IMR-90 (cell line): ENCODE data around the gene PRKAG2. TPM values are rescaled to one million over a fixed set of nuclear protein-coding genes. Genes with fewer than 3 reads are reported as not detected.

Experiments
- ATAC-seq: fragments of 200-7000 bp; cut with Tn5 transposase; 2 replicates; pipeline ENCODE4 v1.9.1; 2020; ENCODE audit warnings: low read depth, mild to moderate bottlenecking, moderate library complexity
- BruUV-seq: library from RNA; stranded (reverse); fragments of 400-500 nt; replicated peaks from 2 replicates; lab custom pipeline; 2021; lab: Mats Ljungman, UMichigan
- CTCF ChIA-PET: fragments of 300-600 bp; formaldehyde crosslinking; extraction: SDS; loops from one replicate; lab custom pipeline; 2021; ENCODE audit warnings: antibody characterized with exemption; lab: Yijun Ruan, JAX
- POLR2A ChIA-PET: fragments of 300-600 bp; sonication (Branson Sonifier 250); formaldehyde crosslinking; loops from one replicate; lab custom pipeline; 2022; ENCODE audit warnings: antibody characterized with exemption; ENCODE audit not compliant: unreplicated experiment; lab: Charles Lee
- DNase-seq: peaks from one replicate; pipeline ENCODE4 v3.0.0; 2013
- H2AFZ ChIP-seq: replicated peaks from 2 replicates; pipeline ENCODE3; 2013; ENCODE audit warnings: low read length, mild to moderate bottlenecking; ENCODE audit not compliant: poor library complexity
- H2AK5ac ChIP-seq: 2 replicates; pipeline ENCODE4 v1.6.1; 2013; ENCODE audit warnings: low read depth, low read length, inconsistent platforms
- H2AK9ac ChIP-seq: replicated peaks from 2 replicates; pipeline ENCODE3; 2013; ENCODE audit warnings: mild to moderate bottlenecking, low read depth, low read length, moderate library complexity; ENCODE audit not compliant: poor library complexity
- H2BK120ac ChIP-seq: 2 replicates; pipeline ENCODE4 v1.6.1; 2013; ENCODE audit warnings: low read depth, low read length, inconsistent platforms
- H2BK15ac ChIP-seq: 3 replicates; pipeline ENCODE4 v1.6.1; 2013; ENCODE audit warnings: low read depth, low read length, inconsistent platforms
- H2BK20ac ChIP-seq: 2 replicates; pipeline ENCODE4 v1.6.1; 2013; ENCODE audit warnings: low read depth, mild to moderate bottlenecking, inconsistent platforms, low read length, moderate library complexity
- H2BK5ac ChIP-seq: 2 replicates; pipeline ENCODE4 v1.6.1; 2013; ENCODE audit warnings: mild to moderate bottlenecking, low read depth, low read length, inconsistent platforms; ENCODE audit not compliant: poor library complexity, severe bottlenecking
- H3K14ac ChIP-seq: replicated peaks from 2 replicates; pipeline ENCODE4 v1.6.1; 2013; ENCODE audit warnings: low read depth, low read length, inconsistent platforms
- H3K18ac ChIP-seq: 2 replicates; pipeline ENCODE4 v1.6.1; 2013; ENCODE audit warnings: low read depth, low read length, control low read depth
- H3K23ac ChIP-seq: 2 replicates; pipeline ENCODE4 v1.6.1; 2013; ENCODE audit warnings: low read depth, low read length, inconsistent platforms
- H3K27ac ChIP-seq: 2 replicates; pipeline ENCODE4 v1.5.1; 2013; ENCODE audit warnings: mild to moderate bottlenecking, control low read depth, low read length; ENCODE audit not compliant: insufficient read depth
- H3K27me3 ChIP-seq: 2 replicates; pipeline ENCODE4 v1.6.1; 2013; ENCODE audit warnings: low read length; ENCODE audit not compliant: control insufficient read depth, insufficient read depth
- H3K36me3 ChIP-seq: 2 replicates; pipeline ENCODE4 v1.6.1; 2013; ENCODE audit warnings: low read length, mixed read lengths; ENCODE audit not compliant: control insufficient read depth, insufficient read depth
- H3K4ac ChIP-seq: 2 replicates; pipeline ENCODE4 v1.6.1; 2013; ENCODE audit warnings: low read depth, low read length, inconsistent platforms
- H3K4me1 ChIP-seq: 2 replicates; pipeline ENCODE4 v1.6.1; 2013; ENCODE audit warnings: low read length, mixed read lengths; ENCODE audit not compliant: control insufficient read depth, insufficient read depth
- H3K4me2 ChIP-seq: 2 replicates; pipeline ENCODE4 v1.6.1; 2013; ENCODE audit warnings: low read depth, mild to moderate bottlenecking, control low read depth, low read length, moderate library complexity
- H3K4me3 ChIP-seq: 2 replicates; pipeline ENCODE4 v1.5.1; 2013; ENCODE audit warnings: low read depth, mild to moderate bottlenecking, control low read depth, low read length, moderate library complexity; ENCODE audit not compliant: insufficient read depth
- H3K56ac ChIP-seq: 2 replicates; pipeline ENCODE4 v1.6.1; 2013; ENCODE audit warnings: low read length, inconsistent platforms; ENCODE audit not compliant: insufficient read depth; ENCODE audit errors: extremely low read depth
- H3K79me1 ChIP-seq, 2 experiments: 2 replicates each; pipeline ENCODE4 v1.6.1; 2013; ENCODE audit warnings: low read length in 2 of 2, inconsistent platforms in 1 of 2, low read depth in 1 of 2
- H3K9ac ChIP-seq: 2 replicates; pipeline ENCODE4 v1.6.1; 2013; ENCODE audit warnings: low read depth, low read length, control low read depth
- H3K9me1 ChIP-seq: 2 replicates; pipeline ENCODE4 v1.6.1; 2013; ENCODE audit warnings: low read length, inconsistent platforms; ENCODE audit not compliant: insufficient read depth
- H3K9me3 ChIP-seq: 2 replicates; pipeline ENCODE4 v1.6.1; 2013; ENCODE audit warnings: low read length; ENCODE audit not compliant: control insufficient read depth, insufficient read depth
- H4K20me1 ChIP-seq: 2 replicates; pipeline ENCODE4 v1.6.1; 2013; ENCODE audit warnings: low read length, inconsistent platforms; ENCODE audit not compliant: insufficient read depth
- H4K5ac ChIP-seq: 2 replicates; pipeline ENCODE4 v1.6.1; 2013; ENCODE audit warnings: mild to moderate bottlenecking, low read depth, low read length, control low read depth
- H4K8ac ChIP-seq, 2 experiments: 2 replicates each; pipeline ENCODE4 v1.6.1; 2013; ENCODE audit warnings: low read depth in 2 of 2, low read length in 2 of 2, control low read depth in 1 of 2, inconsistent platforms in 1 of 2
- H4K91ac ChIP-seq: 2 replicates; pipeline ENCODE4 v1.6.1; 2013; ENCODE audit warnings: low read depth, low read length, inconsistent platforms; ENCODE audit not compliant: insufficient read depth
- BHLHE40 ChIP-seq: fragments of 150-350 bp; IDR thresholded peaks from 2 replicates; pipeline ENCODE4 v1.6.1; 2016; ENCODE audit warnings: mild to moderate bottlenecking, low read depth, low read length
- CEBPB ChIP-seq: IDR thresholded peaks from 2 replicates; pipeline ENCODE4 v1.6.1; 2012; ENCODE audit warnings: low read depth, low read length, improper control_type of control experiment
- CHD1 ChIP-seq: IDR thresholded peaks from 2 replicates; pipeline ENCODE4 v1.6.1; 2012; ENCODE audit warnings: low read depth, low read length, improper control_type of control experiment
- FOS ChIP-seq: fragments of 150-350 bp; IDR thresholded peaks from 2 replicates; pipeline ENCODE4 v1.6.1; 2016; ENCODE audit warnings: low read depth, low read length
- MAFK ChIP-seq: IDR thresholded peaks from 2 replicates; pipeline ENCODE4 v1.6.1; 2012; ENCODE audit warnings: low read depth, low read length, improper control_type of control experiment
- MAZ ChIP-seq: IDR thresholded peaks from 2 replicates; pipeline ENCODE4 v1.6.1; 2012; ENCODE audit warnings: low read depth, mild to moderate bottlenecking, low read length, improper control_type of control experiment, moderate library complexity, borderline replicate concordance
- NFE2L2 ChIP-seq: fragments of 150-350 bp; IDR thresholded peaks from 2 replicates; pipeline ENCODE4 v1.6.1; 2016; ENCODE audit warnings: low read depth, mild to moderate bottlenecking, low read length
- POLR2A ChIP-seq: IDR thresholded peaks from 2 replicates; pipeline ENCODE4 v1.6.1; 2012; ENCODE audit warnings: mild to moderate bottlenecking, low read depth, low read length
- RAD21 ChIP-seq: IDR thresholded peaks from 2 replicates; pipeline ENCODE4 v1.6.1; 2012; ENCODE audit warnings: low read length, improper control_type of control experiment
- RCOR1 ChIP-seq: IDR thresholded peaks from 2 replicates; pipeline ENCODE4 v1.6.1; 2012; ENCODE audit warnings: mild to moderate bottlenecking, low read length, improper control_type of control experiment; ENCODE audit not compliant: insufficient replicate concordance
- RFX5 ChIP-seq: IDR thresholded peaks from 2 replicates; pipeline ENCODE4 v1.8.0; 2012; ENCODE audit warnings: low read depth, mild to moderate bottlenecking, low read length, moderate library complexity
- SMC3 ChIP-seq: fragments of 150-350 bp; IDR thresholded peaks from 2 replicates; pipeline ENCODE4 v1.6.1; 2016; ENCODE audit warnings: low read depth, mild to moderate bottlenecking, antibody characterized with exemption, low read length, moderate library complexity
- WGBS, 2 experiments: methylation state at CpG; one replicate each; pipeline versions ENCODE4 v1.1.5 to v1.1.7; 2013; ENCODE audit warnings: missing lambda C conversion rate in 2 of 2; ENCODE audit not compliant: insufficient read length in 1 of 2; ENCODE audit errors: extremely low coverage in 2 of 2; 5-methylcytosine and 5-hydroxymethylcytosine counted together
- dilution Hi-C: fragments of 300-500 bp; cut with HindIII; formaldehyde crosslinking; loops from one replicate; pipeline ENCODE4 v1.14.3; 2018; ENCODE audit warnings: low sequenced_read_pairs; ENCODE audit not compliant: unreplicated experiment
- in situ Hi-C: fragments of 300-500 bp; cut with MboI; formaldehyde crosslinking; loops from 3 replicates; pipeline ENCODE4 v1.14.3; 2019; ENCODE audit warnings: low sequenced_read_pairs, inconsistent platforms, mixed read lengths
- intact Hi-C: fragments of 100-400 bp; cut with micrococcal nuclease; formaldehyde crosslinking; loops from 2 replicates; pipeline ENCODE4 v1.10.0; 2022
- polyA plus RNA-seq, 3 experiments: library from polyadenylated mRNA; depleted of rRNA; stranded (reverse); fragments of >200 nt; gene quantifications; 2 replicates each; pipeline ENCODE4 v1.2.3, GENCODE V29; 2012; ENCODE audit warnings: low replicate concordance in 1 of 3
- total RNA-seq: library from RNA; depleted of rRNA; stranded (reverse); fragments of >200 nt; gene quantifications from 2 replicates; pipeline ENCODE4 v1.2.3, GENCODE V29; 2012
- TF ChIP-seq, protein P1 (sequence below): fragments of 150-350 bp; IDR thresholded peaks from 2 replicates; pipeline ENCODE4 v1.6.1; 2016; ENCODE audit warnings: low read depth, mild to moderate bottlenecking, low read length, moderate library complexity, borderline replicate concordance
- TF ChIP-seq, protein P2 (sequence below): conservative IDR thresholded peaks from 2 replicates; pipeline ENCODE4 v1.5.1; 2012; ENCODE audit warnings: mild to moderate bottlenecking, low read depth, low read length, improper control_type of control experiment
- TF ChIP-seq, protein P3 (sequence below): fragments of 150-350 bp; IDR thresholded peaks from 2 replicates; pipeline ENCODE4 v1.6.1; 2017; ENCODE audit warnings: mild to moderate bottlenecking, antibody characterized with exemption, low read length, low read depth

The PRKAG2 gene
- total and polyA plus RNA-seq, 2 of the 4 experiments (the other 2 are of a cell fraction) = 15.4 to 21.6 TPM

DNA sequence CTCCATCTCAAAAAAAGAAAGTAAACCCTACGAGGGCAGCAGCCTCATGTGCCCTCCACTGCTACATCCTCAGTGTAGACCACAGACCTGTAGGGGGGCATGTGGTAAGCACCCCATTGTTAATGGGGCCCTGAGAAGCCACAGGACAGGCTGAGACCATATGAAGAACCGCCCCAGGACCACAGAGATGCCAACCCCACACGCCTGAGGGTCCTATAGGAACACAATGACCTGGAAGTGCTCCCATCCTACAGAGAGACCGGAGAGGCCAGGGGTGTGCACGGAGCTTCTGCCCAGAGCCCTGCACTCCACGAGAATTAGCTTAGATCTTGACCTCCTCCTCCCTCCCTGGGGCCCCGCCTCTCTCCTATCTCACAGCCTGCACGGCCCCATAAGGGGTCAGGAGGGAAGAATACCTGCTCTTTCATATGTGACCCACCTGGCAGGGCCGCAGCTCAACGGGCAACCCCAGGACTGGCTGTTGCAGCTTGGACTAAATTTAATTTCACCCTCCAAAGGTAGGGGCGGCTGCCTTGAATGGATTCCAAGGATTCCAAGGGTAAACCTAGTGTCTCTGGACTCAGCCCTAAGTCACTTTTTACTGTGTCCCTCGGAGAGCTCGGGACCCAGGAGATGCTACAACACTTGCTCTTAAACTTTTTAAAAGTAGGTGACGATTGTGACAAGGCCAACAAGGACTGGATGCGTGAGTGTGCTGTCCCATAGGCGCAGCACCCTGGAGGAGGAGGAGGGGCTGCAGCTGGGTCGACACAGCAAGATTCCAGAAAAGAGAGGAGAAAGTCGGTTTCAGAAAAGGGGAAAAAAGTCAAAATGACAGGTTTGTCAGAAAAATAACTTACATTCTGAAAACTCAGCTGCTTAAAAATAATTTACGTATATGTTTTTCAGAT lies 24.2 kb downstream of the PRKAG2 start:
- Histone ChIP-seq H4K91ac (no peak overlapping the region), H2BK120ac (no peak overlapping the region), H4K8ac (no peak overlapping the region), H3K18ac (no peak overlapping the region), H4K20me1 (no peaks in the 10 kb centered on the region), H3K14ac (no peak overlapping the region), H3K9me1 (no peaks in the 10 kb centered on the region), H3K27me3 (peaks cover 29% of the 10 kb centered on the region), H3K4me1 (no peaks in the 10 kb centered on the region), H3K4ac (no peak overlapping the region), H2AFZ (no peak overlapping the region), H2BK5ac (no peak overlapping the region), H2BK20ac (no peak overlapping the region), H3K9me3 (no peaks in the 10 kb centered on the region), H3K4me2 (no peak overlapping the region), H3K4me3 (no peak overlapping the region), H3K27ac (no peak overlapping the region), H2AK9ac (no peak overlapping the region), H3K56ac (no peak overlapping the region), H2BK15ac (no peak overlapping the region), H3K9ac (no peak overlapping the region), H4K5ac (no peak overlapping the region), H3K36me3 (no peaks in the 10 kb centered on the region), H3K79me1 (no peaks in the 10 kb centered on the region), H3K23ac (no peak overlapping the region), H2AK5ac (no peak overlapping the region)
- ATAC-seq = no peak
- CTCF ChIA-PET = interaction anchor here (0.6 kb wide), 1 partner anchor 70 kb away, joined by 3 read pairs; no protein-coding TSS in a partner anchor
- in situ Hi-C loops (no loop called here), intact Hi-C loops (no loop called here), dilution Hi-C loops (no loop called here)
- no TSS peak for BruUV-seq
- WGBS, 2 experiments = 69% methylated on average over 5 of the region's 19 CpGs; no CpG with 5 or more reads in 1 of the 2 experiments
- no peak for DNase-seq
- POLR2A ChIA-PET = no interaction called here
- TF ChIP-seq MAFK = no peak
- TF ChIP-seq CHD1 = no peak
- TF ChIP-seq CEBPB = no peak
- TF ChIP-seq, protein P1, sequence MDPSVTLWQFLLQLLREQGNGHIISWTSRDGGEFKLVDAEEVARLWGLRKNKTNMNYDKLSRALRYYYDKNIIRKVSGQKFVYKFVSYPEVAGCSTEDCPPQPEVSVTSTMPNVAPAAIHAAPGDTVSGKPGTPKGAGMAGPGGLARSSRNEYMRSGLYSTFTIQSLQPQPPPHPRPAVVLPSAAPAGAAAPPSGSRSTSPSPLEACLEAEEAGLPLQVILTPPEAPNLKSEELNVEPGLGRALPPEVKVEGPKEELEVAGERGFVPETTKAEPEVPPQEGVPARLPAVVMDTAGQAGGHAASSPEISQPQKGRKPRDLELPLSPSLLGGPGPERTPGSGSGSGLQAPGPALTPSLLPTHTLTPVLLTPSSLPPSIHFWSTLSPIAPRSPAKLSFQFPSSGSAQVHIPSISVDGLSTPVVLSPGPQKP = no peak
- no peak for TF ChIP-seq RCOR1
- no peak for TF ChIP-seq MAZ
- TF ChIP-seq, protein P2, sequence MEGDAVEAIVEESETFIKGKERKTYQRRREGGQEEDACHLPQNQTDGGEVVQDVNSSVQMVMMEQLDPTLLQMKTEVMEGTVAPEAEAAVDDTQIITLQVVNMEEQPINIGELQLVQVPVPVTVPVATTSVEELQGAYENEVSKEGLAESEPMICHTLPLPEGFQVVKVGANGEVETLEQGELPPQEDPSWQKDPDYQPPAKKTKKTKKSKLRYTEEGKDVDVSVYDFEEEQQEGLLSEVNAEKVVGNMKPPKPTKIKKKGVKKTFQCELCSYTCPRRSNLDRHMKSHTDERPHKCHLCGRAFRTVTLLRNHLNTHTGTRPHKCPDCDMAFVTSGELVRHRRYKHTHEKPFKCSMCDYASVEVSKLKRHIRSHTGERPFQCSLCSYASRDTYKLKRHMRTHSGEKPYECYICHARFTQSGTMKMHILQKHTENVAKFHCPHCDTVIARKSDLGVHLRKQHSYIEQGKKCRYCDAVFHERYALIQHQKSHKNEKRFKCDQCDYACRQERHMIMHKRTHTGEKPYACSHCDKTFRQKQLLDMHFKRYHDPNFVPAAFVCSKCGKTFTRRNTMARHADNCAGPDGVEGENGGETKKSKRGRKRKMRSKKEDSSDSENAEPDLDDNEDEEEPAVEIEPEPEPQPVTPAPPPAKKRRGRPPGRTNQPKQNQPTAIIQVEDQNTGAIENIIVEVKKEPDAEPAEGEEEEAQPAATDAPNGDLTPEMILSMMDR = no peak
- TF ChIP-seq SMC3 = no peak
- no peak for TF ChIP-seq FOS
- no peak for TF ChIP-seq POLR2A
- TF ChIP-seq, protein P3, sequence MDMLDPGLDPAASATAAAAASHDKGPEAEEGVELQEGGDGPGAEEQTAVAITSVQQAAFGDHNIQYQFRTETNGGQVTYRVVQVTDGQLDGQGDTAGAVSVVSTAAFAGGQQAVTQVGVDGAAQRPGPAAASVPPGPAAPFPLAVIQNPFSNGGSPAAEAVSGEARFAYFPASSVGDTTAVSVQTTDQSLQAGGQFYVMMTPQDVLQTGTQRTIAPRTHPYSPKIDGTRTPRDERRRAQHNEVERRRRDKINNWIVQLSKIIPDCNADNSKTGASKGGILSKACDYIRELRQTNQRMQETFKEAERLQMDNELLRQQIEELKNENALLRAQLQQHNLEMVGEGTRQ = no peak
- no peak for TF ChIP-seq RFX5
- no peak for TF ChIP-seq NFE2L2
- TF ChIP-seq BHLHE40 = no peak
- no peak for TF ChIP-seq RAD21
